Common myeloid progenitor, CD34-positive (primary cell): ENCODE measurements around the gene TALDO1.

Source experiments
- CTCF ChIA-PET: fragments of 350-600 bp; sonication (Branson Sonifier 250); formaldehyde crosslinking; loops from one replicate; lab custom pipeline; 2021; ENCODE audit warnings: antibody characterized with exemption; lab: Charles Lee
- POLR2A ChIA-PET: fragments of 350-600 bp; sonication (Branson Sonifier 250); formaldehyde crosslinking; loops from one replicate; lab custom pipeline; 2021; ENCODE audit warnings: antibody characterized with exemption; lab: Charles Lee
- DNase-seq, 3 donors: peaks; one replicate each; pipeline versions ENCODE4 v3.0.0 to v3.0.0-alpha.2; 2013
- H3K27ac ChIP-seq, 2 experiments: 1 replicate in 1 of 2; 2 replicates in 1 of 2; pipeline ENCODE4 v1.7.0; 2013; ENCODE audit warnings: inconsistent platforms in 2 of 2, low read length in 2 of 2, mild to moderate bottlenecking in 2 of 2, low read depth in 1 of 2, moderate library complexity in 1 of 2; ENCODE audit not compliant: severe bottlenecking in 2 of 2, insufficient read depth in 1 of 2, poor library complexity in 1 of 2
- H3K27me3 ChIP-seq, 5 experiments: replicated peaks in 2 of 5; 1 replicate in 3 of 5; 2 replicates in 2 of 5; pipeline versions ENCODE4 v1.6.1 to v1.7.0; 2013; ENCODE audit warnings: low read length in 4 of 5, mild to moderate bottlenecking in 2 of 5, moderate library complexity in 2 of 5, inconsistent platforms in 1 of 5; ENCODE audit not compliant: insufficient read depth in 5 of 5, control insufficient read depth in 4 of 5
- H3K36me3 ChIP-seq, 4 experiments: 1 replicate in 2 of 4; 2 replicates in 2 of 4; pipeline versions ENCODE4 v1.6.1 to v1.7.0; 2013; ENCODE audit warnings: low read length in 3 of 4, control low read depth in 1 of 4, mild to moderate bottlenecking in 1 of 4; ENCODE audit not compliant: control insufficient read depth in 4 of 4, insufficient read depth in 4 of 4
- H3K4me1 ChIP-seq, 4 experiments: 1 replicate in 3 of 4; 2 replicates in 1 of 4; pipeline versions ENCODE4 v1.6.1 to v1.7.1; 2013; ENCODE audit warnings: low read length in 3 of 4, mild to moderate bottlenecking in 3 of 4, control low read depth in 1 of 4, inconsistent platforms in 1 of 4, moderate library complexity in 1 of 4; ENCODE audit not compliant: control insufficient read depth in 4 of 4, insufficient read depth in 4 of 4; ENCODE audit errors: control extremely low read depth in 1 of 4
- H3K4me3 ChIP-seq, 7 experiments: 1 replicate in 4 of 7; 2 replicates in 3 of 7; pipeline versions ENCODE4 v1.5.1 to v1.7.0; 2013; ENCODE audit warnings: mild to moderate bottlenecking in 7 of 7, low read length in 6 of 7, moderate library complexity in 6 of 7, inconsistent platforms in 2 of 7, low read depth in 2 of 7, control low read depth in 1 of 7; ENCODE audit not compliant: insufficient read depth in 4 of 7, control insufficient read depth in 1 of 7; ENCODE audit errors: extremely low read depth in 1 of 7
- H3K9me3 ChIP-seq, 5 experiments: 1 replicate in 4 of 5; 2 replicates in 1 of 5; pipeline versions ENCODE4 v1.6.1 to v1.7.1; 2013; ENCODE audit warnings: low read length in 4 of 5, mild to moderate bottlenecking in 2 of 5, inconsistent platforms in 1 of 5, low read depth in 1 of 5, moderate library complexity in 1 of 5; ENCODE audit not compliant: control insufficient read depth in 4 of 5, insufficient read depth in 2 of 5; ENCODE audit errors: control extremely low read depth in 1 of 5
- WGBS: methylation state at CpG from one replicate; pipeline ENCODE4 v1.1.5; 2013; ENCODE audit not compliant: insufficient coverage; 5-methylcytosine and 5-hydroxymethylcytosine counted together

The TALDO1 gene

GRCh38 chr11:767238-767637 is 20.0 kb downstream of the TALDO1 start:
- no peak overlapping the region for H3K4me3 ChIP-seq
- H3K4me1 ChIP-seq = no peaks in the 10 kb centered on the region
- no peak for DNase-seq
- CTCF ChIA-PET = interaction anchor here (1.4 to 4.3 kb wide), 3 partner anchors 19 to 106 kb away, joined by 3 to 50 read pairs (median 22); no protein-coding TSS in a partner anchor
- 98% methylated on average over 7 of the region's 11 CpGs for WGBS
- POLR2A ChIA-PET = no interaction called here
- no peak overlapping the region for H3K27ac ChIP-seq
- H3K27me3 ChIP-seq = no peaks in the 10 kb centered on the region
- H3K9me3 ChIP-seq = no peaks in the 10 kb centered on the region
- peaks cover 5 to 75% (median 49%) of the 10 kb centered on the region in 4 experiments for H3K36me3 ChIP-seq

GRCh38 chr11:769887-770641 is 22.8 kb downstream of the TALDO1 start:
- no peak overlapping the region for H3K27ac ChIP-seq
- H3K4me1 ChIP-seq = peaks cover 0 to 1% (median 0%) of the 10 kb centered on the region in 4 experiments

GRCh38 chr11:770642-771616 is 23.7 kb downstream of the TALDO1 start:
- Histone ChIP-seq H3K27ac (no peak overlapping the region), H3K9me3 (no peaks in the 10 kb centered on the region), H3K27me3 (no peaks in the 10 kb centered on the region), H3K36me3 (peaks cover 9 to 67% (median 38%) of the 10 kb centered on the region in 4 experiments), H3K4me3 (no peak overlapping the region), H3K4me1 (peaks cover 0 to 6% (median 4%) of the 10 kb centered on the region in 4 experiments)
- ChIA-PET POLR2A (no interaction called here), CTCF (interaction anchor here (0.7 to 1.5 kb wide), 3 partner anchors 12 to 37 kb away, joined by 3 read pairs; no protein-coding TSS in a partner anchor)
- DNase-seq = no peak
- WGBS = 96% methylated on average over 28 of the region's 32 CpGs

More at GRCh38 chr11:769887-770641, 22.8 kb downstream of the TALDO1 start:
- Histone ChIP-seq H3K9me3 (no peaks in the 10 kb centered on the region), H3K4me3 (no peak overlapping the region), H3K36me3 (peaks cover 9 to 73% (median 40%) of the 10 kb centered on the region in 4 experiments), H3K27me3 (no peaks in the 10 kb centered on the region)
- ChIA-PET POLR2A (no interaction called here), CTCF (interaction anchor here (0.7 to 1.5 kb wide), 3 partner anchors 11 to 36 kb away, joined by 3 read pairs; no protein-coding TSS in a partner anchor)
- no peak for DNase-seq
- WGBS = 94% methylated on average over 23 of the region's 23 CpGs

GRCh38 chr11:771617-772204 is 24.4 kb downstream of the TALDO1 start:
- no peak for DNase-seq
- POLR2A ChIA-PET = no interaction called here
- H3K27ac ChIP-seq = no peak overlapping the region
- CTCF ChIA-PET = interaction anchor here (1.5 kb wide), 1 partner anchor 15 kb away, joined by 3 read pairs; no protein-coding TSS in a partner anchor
- H3K27me3 ChIP-seq = no peaks in the 10 kb centered on the region
- H3K36me3 ChIP-seq = peaks cover 9 to 60% (median 33%) of the 10 kb centered on the region in 4 experiments
- H3K9me3 ChIP-seq = no peaks in the 10 kb centered on the region
- 95% methylated on average over 12 of the region's 15 CpGs for WGBS
- H3K4me3 ChIP-seq = no peak overlapping the region
- H3K4me1 ChIP-seq = peaks cover 0 to 13% (median 11%) of the 10 kb centered on the region in 4 experiments

- WGBS = 95% methylated on average over 31 of the region's 34 CpGs
- no peak overlapping the region for H3K27ac ChIP-seq
- H3K4me1 ChIP-seq = peaks cover 0 to 13% (median 12%) of the 10 kb centered on the region in 4 experiments
- no peak overlapping the region for H3K4me3 ChIP-seq
- H3K9me3 ChIP-seq = no peaks in the 10 kb centered on the region
- ChIA-PET CTCF (no interaction called here), POLR2A (no interaction called here)
- H3K36me3 ChIP-seq = peaks cover 9 to 51% (median 27%) of the 10 kb centered on the region in 4 experiments
- DNase-seq = no peak
- no peaks in the 10 kb centered on the region for H3K27me3 ChIP-seq
Observed at GRCh38 chr11:772429-773390, 25.4 kb downstream of the TALDO1 start.

GRCh38 chr11:773425-773824 is 26.2 kb downstream of the TALDO1 start:
- no peak for DNase-seq
- Histone ChIP-seq H3K27me3 (no peaks in the 10 kb centered on the region), H3K4me3 (no peak overlapping the region), H3K9me3 (no peaks in the 10 kb centered on the region), H3K27ac (no peak overlapping the region), H3K36me3 (peaks cover 8 to 51% (median 27%) of the 10 kb centered on the region in 4 experiments), H3K4me1 (peaks cover 0 to 20% (median 18%) of the 10 kb centered on the region in 4 experiments)
- whole genome bisulfite sequencing = 96% methylated on average over 5 of the region's 5 CpGs
- ChIA-PET POLR2A (no interaction called here), CTCF (interaction anchor here (0.9 kb wide), 1 partner anchor 20 kb away, joined by 3 read pairs; no protein-coding TSS in a partner anchor)
